D341Med (cell line): ENCODE measurements around the gene GJC2.

ENCODE experiments used
- DNase-seq: peaks from one replicate; pipeline ENCODE4 v3.0.0; 2012; ENCODE audit warnings: low spot score

The GJC2 gene

DNA sequence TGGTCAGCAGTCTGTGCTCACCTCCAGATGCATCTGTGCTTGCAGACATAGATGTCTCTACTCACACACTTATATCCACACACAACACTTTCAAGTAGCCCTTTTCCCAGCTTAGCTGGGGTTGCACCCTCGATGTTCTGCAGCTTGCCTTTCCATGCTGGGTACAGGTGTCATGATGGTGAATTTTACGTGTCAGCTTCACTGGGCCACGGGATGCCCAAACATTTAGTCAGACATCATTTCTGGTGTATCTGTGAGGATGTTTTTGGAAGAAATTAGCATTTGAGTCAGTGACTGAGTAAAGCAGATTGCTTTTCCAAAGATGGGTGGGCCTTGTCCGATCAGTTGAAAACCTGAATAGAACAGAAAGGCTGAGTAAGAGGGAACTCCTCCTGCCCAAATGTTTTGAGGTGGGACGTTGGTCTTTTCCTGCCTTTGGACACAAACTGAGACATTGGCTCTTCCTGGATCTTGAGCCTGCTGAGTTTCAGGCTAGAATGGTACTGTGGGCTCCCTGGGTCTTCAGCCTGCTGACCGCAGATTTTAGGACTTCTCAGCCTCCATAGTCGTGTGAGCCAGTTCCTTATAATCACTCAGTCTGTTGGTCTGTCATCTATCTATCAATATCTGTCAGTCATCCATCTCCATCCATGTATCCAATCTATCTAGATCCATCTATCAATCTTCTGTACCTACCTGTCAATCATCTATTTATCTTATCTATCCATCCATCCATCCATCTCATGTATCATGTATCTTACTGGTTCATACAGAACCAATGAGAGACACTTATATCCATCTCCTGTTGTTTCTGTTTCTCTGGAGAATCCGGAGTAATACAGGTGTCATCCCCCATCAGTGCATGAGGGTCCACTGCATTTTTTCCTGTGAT is 45.4 kb downstream of the GJC2 start:
- DNase-seq, result no peak

DNA sequence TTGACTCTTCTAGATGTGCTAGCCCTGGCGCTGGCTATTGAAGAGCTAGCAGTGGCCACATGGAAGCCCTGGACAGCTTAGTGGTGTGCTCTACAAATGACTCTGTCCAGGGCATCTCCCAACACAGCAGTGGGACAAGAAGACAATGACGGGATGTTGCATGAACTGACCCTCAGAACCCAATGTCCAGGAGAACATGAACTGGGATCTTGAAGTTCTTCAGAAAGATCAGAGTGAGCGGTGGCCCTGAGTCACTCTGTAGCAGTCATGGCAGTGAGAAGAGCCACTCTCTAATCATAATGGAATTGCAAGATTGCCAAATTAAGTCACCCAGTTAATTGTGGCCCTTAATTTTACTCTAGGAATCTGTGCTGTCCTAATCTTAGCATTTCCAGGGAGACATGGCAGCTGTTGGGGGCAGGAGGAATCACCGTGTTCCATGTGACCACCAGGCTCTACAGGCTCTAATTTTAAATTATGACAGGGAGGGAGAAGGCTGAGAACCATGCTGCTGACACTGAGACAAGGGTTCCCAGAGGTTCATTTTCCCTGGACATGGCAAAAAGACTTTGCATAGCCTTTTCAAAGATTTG is 47.9 kb downstream of the GJC2 start:
- DNase-seq, result no peak

DNA sequence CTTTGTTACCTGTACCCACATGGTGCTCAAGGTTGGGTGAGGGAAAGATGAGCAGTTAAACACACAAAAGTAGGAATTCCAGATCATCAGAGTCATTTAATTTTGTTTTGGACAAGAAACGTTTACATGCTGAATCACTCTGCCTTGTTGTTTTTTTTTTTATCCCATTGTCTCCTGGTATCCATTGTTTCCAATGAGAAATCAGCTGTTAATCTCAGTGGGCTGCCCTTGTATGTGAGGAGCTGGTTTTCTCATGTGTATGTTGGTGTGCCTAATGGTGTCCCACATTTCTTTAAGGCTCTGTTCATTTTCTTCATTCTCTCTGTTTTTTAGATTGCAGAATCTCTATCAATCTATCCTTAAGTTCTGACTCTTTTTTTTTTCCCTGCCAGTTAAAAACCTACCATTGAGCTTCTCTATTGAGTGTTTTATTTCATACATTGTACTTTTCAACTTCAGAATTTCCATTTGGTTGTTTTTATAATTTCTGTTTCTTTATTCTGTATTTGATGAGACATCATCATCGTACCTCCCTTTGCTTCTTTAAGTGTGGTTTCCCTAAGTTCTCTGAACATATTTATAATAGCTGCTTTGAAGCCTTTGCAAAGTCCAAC is 49.4 kb downstream of the GJC2 start:
- DNase-seq, result no peak

DNA sequence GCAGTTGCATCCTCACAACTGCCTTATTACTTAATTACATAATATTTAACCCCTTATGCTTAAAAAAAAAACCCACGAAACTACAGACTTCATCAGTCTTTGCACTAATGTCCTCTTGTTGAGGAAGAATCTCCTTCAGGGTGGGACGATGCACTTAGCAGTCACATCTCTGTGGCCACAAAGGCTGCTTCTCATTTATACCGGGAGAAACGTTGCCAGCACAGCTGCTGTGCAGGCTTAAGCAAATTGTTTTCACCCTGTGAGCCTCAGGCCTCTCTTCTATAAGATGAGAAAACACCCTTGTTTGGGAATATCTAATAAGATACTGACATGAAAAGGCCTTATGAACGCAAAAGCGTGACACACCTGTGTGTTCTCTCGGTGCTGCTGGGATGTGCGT is 55.2 kb downstream of the GJC2 start:
- DNase-seq, result peak; percentile 13

DNA sequence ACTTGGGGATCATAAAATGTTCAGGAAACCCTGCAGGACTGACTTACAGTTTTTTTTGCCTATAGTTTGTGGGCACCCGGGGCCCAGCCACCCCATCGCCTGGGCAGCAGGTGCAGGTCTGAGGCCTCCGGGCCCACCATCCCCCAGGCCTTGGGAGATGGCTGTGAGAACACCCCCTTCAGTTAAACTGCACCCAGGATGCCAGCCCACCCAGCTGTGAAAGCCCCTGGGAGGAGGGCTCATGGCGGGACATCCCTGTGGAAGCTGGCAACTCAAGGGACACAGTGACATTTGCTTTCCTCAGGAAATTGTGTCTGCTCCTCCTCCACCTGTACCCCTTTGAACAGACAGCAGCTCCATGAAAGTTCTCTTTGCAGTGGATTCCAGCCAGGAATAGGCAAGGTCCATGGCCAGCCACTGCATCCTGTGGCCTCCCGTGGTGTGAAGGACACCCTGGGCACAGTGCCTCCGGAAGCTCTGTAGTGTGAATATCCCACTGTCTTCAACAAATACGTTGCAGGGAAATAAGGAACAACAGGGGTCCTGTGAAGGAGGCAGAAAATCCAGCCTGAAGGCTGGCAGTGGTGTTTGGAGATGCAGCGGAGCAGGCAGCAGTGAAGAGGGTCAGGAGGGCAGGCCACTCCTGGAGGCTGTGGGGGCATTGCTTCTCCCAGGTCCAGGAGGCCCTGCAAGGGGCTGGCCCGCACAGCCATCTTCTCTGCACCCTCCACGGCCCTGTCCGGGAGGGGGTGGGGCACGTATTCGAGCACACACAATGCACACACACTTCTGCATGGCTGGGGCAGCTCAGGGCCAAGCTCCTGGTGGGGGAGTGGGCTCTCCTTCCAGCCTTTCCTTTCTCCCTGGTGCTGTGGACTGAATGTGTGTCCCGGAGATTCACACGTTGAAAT is 56.1 kb downstream of the GJC2 start:
- peak; percentile 30 for DNase-seq

DNA sequence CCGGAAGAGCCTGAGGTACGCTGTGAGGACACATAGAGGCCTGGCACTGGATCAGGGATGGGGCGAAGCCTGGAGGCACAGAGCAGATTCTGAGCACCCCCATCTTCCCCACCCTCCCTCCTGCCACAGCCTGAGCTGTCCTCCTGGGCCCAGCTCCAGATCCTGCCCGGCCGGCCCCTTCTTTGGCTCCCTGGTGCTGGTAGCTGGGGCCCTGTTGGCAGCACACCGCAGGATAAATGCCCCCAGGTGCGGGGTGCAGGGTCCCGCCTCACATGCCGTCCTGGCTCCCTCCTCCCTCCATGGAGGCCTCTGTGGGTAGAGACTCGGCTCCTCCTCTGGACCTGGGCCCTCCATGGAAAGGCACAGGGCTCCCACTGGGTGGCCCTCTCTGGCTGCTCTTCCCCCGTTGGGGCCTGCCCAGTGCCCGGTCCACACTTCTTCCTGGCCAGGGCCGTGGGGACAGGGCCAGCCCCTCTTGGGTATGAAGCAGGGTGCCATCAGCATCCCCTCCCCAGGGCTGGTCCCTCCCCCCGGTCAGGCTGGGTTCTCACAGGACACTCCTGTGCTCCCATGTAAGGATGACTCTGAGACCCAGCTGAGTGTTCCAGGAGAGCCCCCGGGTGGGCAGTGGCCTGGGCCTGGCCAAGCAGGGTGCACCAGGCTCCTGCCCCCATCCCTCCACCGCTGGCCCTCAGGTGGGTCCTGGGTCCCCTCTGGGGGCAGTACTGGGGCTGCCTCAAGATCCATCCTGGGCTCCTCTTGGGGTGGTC is 57.0 kb downstream of the GJC2 start:
- peak; percentile 30 for DNase-seq

DNA sequence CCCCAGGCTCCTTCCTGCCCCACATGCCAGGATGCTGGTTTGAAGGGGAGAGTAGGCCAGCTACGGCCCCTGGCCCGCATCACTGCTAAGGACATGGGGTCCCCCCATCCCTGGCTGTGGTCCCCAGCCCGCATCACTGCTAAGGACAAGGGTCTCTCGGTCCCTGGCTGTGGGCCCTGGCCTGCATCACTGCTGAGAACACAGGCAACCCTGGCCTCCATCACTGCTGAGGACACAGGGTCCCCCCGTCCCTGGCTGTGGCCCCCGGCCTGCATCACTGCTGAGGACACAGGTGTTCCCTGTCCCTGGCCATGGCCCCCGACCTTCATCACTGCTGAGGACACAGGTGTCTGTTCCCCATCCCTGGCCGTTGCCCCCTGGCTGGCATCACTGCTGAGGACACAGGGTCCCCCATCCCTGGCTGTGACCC is 57.7 kb downstream of the GJC2 start:
- DNase-seq, result peak; percentile 27

DNA sequence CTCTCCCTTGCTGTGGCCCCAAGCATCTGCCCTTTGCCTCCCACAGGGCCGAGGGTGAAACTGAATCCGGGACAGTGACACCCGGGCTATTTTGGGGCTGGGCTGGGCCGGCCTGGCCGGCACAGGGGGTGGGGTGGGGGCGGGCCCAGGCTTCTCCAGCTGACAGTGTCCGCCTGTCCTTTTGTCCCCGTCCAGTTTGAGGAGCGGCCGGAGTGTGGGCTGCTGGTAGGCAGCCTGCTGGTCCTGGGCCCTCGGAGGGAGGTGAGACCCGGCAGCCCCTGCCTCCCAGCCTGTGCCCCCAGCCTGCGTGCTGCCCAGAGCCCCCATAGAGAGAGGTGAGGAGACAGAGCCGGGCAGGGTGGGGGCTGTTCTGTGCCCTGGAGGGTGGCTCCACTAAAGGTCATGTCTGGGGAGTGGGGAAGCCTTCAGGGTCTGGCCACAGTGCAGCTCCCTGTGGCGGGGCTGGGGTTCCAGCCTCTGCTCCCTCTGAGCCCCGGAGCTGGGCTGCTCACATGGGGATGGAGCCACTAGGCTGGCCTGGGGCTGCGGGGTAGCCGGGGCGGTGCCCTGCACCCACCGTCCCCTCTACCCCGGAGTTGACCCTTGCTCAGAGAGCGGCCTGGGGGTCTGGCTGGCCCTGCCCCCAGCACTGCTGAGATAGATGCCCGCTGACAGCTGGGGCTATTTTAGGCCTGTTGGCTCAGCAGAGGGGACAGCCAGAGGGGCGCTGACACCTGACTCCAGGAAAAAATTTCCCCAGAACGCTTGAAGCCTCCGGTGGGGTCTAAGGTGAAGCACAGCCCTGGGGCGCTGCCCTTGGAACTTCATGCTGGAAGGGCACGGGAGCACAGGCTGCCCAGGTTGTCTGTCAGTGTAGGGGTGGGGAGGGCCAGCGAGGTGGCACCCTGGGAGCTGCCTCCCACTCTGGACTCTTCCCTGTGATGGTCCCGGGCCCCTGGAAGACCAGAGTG is 58.4 kb downstream of the GJC2 start, which contains the start of gene OBSCN:
OBSCN (plus strand) TSS at position 194 of the 971 bp plus-strand sequence. CDS start 3,740 bp downstream, outside the sequence.
- DNase-seq, result peak; percentile 27

DNA sequence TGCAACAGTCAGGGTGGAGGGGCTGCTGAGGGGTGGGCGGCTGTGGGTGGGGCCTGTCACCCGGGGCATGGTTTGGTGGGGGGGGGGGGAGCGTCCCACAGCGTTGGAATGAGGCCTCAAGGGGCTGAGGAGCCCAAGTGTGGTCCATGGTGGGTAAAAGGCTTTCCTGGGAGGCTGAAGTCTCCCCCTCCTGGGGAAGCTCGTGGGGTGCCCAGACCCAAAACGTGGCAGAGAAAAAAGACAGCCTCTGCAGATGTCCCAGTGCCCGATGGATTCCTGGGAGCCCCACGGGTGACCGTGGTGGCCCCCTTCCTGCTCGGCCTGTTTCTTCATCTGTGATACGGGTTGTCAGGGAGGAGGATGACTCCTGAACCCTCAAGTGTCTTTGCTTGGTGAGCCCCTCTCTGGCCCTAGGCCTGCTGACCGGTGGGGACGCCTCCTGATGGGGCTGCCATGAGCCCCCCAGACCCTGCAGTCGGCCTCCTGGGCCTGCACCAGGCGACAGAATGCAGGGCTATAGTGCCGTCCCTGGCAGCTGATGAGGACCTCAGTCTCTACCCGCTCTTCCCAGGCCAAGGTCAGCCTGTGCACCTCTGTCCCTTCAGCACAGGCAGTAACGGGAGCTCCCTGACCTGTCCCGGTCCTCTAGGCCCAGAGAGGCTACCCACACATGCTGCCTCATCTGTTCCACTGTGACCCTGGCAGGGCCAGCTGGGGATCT is 59.3 kb downstream of the GJC2 start:
- no peak for DNase-seq
